HepG2 (cell line): Measurements from ENCODE around the gene MRE11. TPM values are rescaled to one million over a fixed set of nuclear protein-coding genes. Genes with fewer than 3 reads are reported as not detected.
A peak's percentile ranks its signal among the peaks of the same experiment; 100 is the strongest.

ENCODE experiments used
- AHDC1 ChIP-seq: sonication (generic); formaldehyde crosslinking; IDR thresholded peaks from 2 replicates; pipeline ENCODE4 v1.5.1; 2020; ENCODE audit warnings: mild to moderate bottlenecking, missing genetic modification reagents, borderline replicate concordance
- CSRNP1 ChIP-seq: sonication (generic); formaldehyde crosslinking; IDR thresholded peaks from 2 replicates; pipeline ENCODE4 v1.8.1; 2023; ENCODE audit warnings: mild to moderate bottlenecking, missing genetic modification reagents
- ELF4 ChIP-seq: sonication (generic); formaldehyde crosslinking; IDR thresholded peaks from 2 replicates; pipeline ENCODE4 v1.5.0; 2020; ENCODE audit warnings: missing genetic modification reagents, mild to moderate bottlenecking, moderate library complexity, borderline replicate concordance
- HNF4A ChIP-seq: sonication (generic); formaldehyde crosslinking; IDR thresholded peaks from 2 replicates; pipeline ENCODE4 v1.4.0; 2020; ENCODE audit warnings: missing genetic modification reagents
- MNT ChIP-seq: fragments of 450-650 bp; IDR thresholded peaks from 2 replicates; pipeline ENCODE4 v1.6.1; 2016
- POGZ ChIP-seq: sonication (generic); formaldehyde crosslinking; IDR thresholded peaks from 2 replicates; pipeline ENCODE4 v1.4.0; 2020; ENCODE audit warnings: mild to moderate bottlenecking, missing genetic modification reagents
- SOX5 ChIP-seq: IDR thresholded peaks from 2 replicates; pipeline ENCODE4 v1.6.1; 2016; ENCODE audit warnings: borderline replicate concordance
- YEATS4 ChIP-seq: sonication (generic); formaldehyde crosslinking; IDR thresholded peaks from 2 replicates; pipeline ENCODE4 v1.4.0; 2020; ENCODE audit warnings: missing genetic modification reagents, borderline replicate concordance
- ZFY ChIP-seq: sonication (generic); formaldehyde crosslinking; IDR thresholded peaks from 2 replicates; pipeline ENCODE4 v1.4.0; 2020; ENCODE audit warnings: missing genetic modification reagents
- ZMYM4 ChIP-seq: sonication (generic); formaldehyde crosslinking; IDR thresholded peaks from 2 replicates; pipeline ENCODE4 v1.8.1; 2023; ENCODE audit warnings: mild to moderate bottlenecking, missing genetic modification reagents
- ZNF446 ChIP-seq: sonication (generic); formaldehyde crosslinking; IDR thresholded peaks from 2 replicates; pipeline ENCODE4 v1.5.0; 2020; ENCODE audit warnings: mild to moderate bottlenecking, missing genetic modification reagents
- ZNF572 ChIP-seq: sonication (generic); formaldehyde crosslinking; IDR thresholded peaks from 2 replicates; pipeline ENCODE4 v1.5.1; 2020; ENCODE audit warnings: mild to moderate bottlenecking, missing genetic modification reagents
- ZNF703 ChIP-seq: sonication (generic); formaldehyde crosslinking; IDR thresholded peaks from 2 replicates; pipeline ENCODE4 v1.5.1; 2020; ENCODE audit warnings: missing genetic modification reagents, mild to moderate bottlenecking, moderate library complexity, borderline replicate concordance
- ZSCAN12 ChIP-seq: sonication (generic); formaldehyde crosslinking; IDR thresholded peaks from 2 replicates; pipeline ENCODE4 v1.9.0; 2021; ENCODE audit warnings: mild to moderate bottlenecking, missing genetic modification reagents
- polyA plus RNA-seq, 8 experiments: library from polyadenylated mRNA; depleted of rRNA in 3 of 8; stranded (reverse) in 7 of 8; unstranded in 1 of 8; fragments of >200 nt; fragmentation: Illumina TruSeq in 4 of 8; extraction: Trizol in 4 of 8; gene quantifications; 2 replicates each; pipeline versions ENCODE4 v1.2.1 to v1.2.3, GENCODE V29; 2011 to 2016; ENCODE audit warnings: low read depth in 4 of 8, missing spikeins in 1 of 8, mixed read lengths in 1 of 8; ENCODE audit not compliant: insufficient read depth in 1 of 8
- total RNA-seq, 5 experiments: library from RNA; depleted of rRNA; stranded (reverse); fragments of >200 nt; fragmentation: Illumina TruSeq; extraction: Trizol; gene quantifications; 2 replicates each; pipeline ENCODE4 v1.2.3, GENCODE V29; 2016; ENCODE audit warnings: low read depth in 1 of 5
- TF ChIP-seq, protein P1 (sequence below): sonication (generic); formaldehyde crosslinking; IDR thresholded peaks from 2 replicates; pipeline ENCODE4 v1.5.0; 2020; ENCODE audit warnings: mild to moderate bottlenecking, missing genetic modification reagents, borderline replicate concordance
- TF ChIP-seq, protein P2 (sequence below): IDR thresholded peaks from 2 replicates; pipeline ENCODE4 v1.6.1; 2012; ENCODE audit warnings: inconsistent platforms

MRE11 gene
- total and polyA plus RNA-seq, 2 of the 13 experiments (the other 11 are each of a cell fraction or from before 2014, with no cell fraction given): 7.2 to 37.3 TPM

GRCh38 chr11:94516725-94517124 lies 23.1 kb upstream of the MRE11 start (continued):
- no peak for TF ChIP-seq CSRNP1
- TF ChIP-seq MNT: peak; percentile 85
- TF ChIP-seq, protein P1, sequence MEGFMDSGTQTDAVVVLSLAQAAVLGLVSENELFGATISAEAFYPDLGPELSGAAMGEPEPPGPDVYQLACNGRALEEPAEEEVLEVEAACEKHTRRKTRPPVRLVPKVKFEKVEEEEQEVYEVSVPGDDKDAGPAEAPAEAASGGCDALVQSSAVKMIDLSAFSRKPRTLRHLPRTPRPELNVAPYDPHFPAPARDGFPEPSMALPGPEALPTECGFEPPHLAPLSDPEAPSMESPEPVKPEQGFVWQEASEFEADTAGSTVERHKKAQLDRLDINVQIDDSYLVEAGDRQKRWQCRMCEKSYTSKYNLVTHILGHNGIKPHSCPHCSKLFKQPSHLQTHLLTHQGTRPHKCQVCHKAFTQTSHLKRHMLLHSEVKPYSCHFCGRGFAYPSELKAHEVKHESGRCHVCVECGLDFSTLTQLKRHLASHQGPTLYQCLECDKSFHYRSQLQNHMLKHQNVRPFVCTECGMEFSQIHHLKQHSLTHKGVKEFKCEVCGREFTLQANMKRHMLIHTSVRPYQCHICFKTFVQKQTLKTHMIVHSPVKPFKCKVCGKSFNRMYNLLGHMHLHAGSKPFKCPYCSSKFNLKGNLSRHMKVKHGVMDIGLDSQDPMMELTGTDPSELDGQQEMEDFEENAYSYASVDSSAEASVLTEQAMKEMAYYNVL (CRISPR knock-in tag): peak; percentile 58; the same call in 1 of the 2 replicates
- no peak for TF ChIP-seq ZNF703 (CRISPR knock-in tag)
- TF ChIP-seq, protein P2, sequence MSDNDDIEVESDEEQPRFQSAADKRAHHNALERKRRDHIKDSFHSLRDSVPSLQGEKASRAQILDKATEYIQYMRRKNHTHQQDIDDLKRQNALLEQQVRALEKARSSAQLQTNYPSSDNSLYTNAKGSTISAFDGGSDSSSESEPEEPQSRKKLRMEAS: peak; percentile 67
- peak; percentile 54; the same call in 1 of the 2 replicates for TF ChIP-seq HNF4A (CRISPR knock-in tag)
- peak; percentile 26; the same call in 1 of the 2 replicates for TF ChIP-seq POGZ (CRISPR knock-in tag)
- peak; percentile 42; the same call in 1 of the 2 replicates for TF ChIP-seq ZMYM4 (CRISPR knock-in tag)
- peak; percentile 51; the same call in 1 of the 2 replicates for TF ChIP-seq AHDC1 (CRISPR knock-in tag)
- TF ChIP-seq SOX5 (CRISPR knock-in tag): peak; percentile 15; the same call in 1 of the 2 replicates
- TF ChIP-seq ZSCAN12 (CRISPR knock-in tag): 0 out of 2 replicates have a peak, but pooled peaks have one; percentile 71
- no peak for TF ChIP-seq ZNF572 (CRISPR knock-in tag)
- TF ChIP-seq YEATS4 (CRISPR knock-in tag): peak; percentile 32; the same call in 1 of the 2 replicates
- no peak for TF ChIP-seq ZNF446 (CRISPR knock-in tag)
- TF ChIP-seq ELF4 (CRISPR knock-in tag): no peak
- TF ChIP-seq ZFY (CRISPR knock-in tag): peak; percentile 56
